Endometrium (tissue), 2 donors: Measurements from ENCODE around the gene USP32.
"Not testable (repeated sequence)": the region's sequence is repeated elsewhere in the genome, so short reads cannot be mapped to it uniquely, and the experiment has no call there.

Experiments
- FAIRE-seq: peaks from 2 replicates; lab custom pipeline; 2012; peaks lifted over from hg19 to GRCh38; lab: Jason Lieb, UNC
- donor health status: control.
- donor health status: control.

Gene USP32

GRCh38 chr17:60229188-60229802, 162.6 kb downstream of the USP32 start:
- no peak for FAIRE-seq

DNA sequence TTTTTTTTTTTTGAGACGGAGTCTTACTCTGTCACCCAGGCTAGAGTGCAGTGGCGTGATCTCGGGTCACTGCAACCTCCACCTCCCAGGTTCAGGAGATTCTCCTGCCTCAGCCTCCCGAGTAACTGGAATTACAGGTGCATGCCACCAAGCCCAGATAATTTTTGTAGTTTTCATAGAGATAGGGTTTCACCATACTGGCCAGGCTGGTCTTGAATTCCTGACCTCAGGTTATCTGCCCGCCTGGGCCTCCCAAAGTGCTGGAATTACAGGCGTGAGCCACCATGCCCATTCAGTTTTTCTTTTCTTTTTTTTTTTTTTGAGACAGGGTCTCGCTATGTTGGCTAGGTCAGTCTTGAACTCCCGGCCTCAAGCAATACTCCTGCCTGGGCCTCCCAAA, 164.7 kb downstream of the USP32 start:
- FAIRE-seq: not testable (repeated sequence)

DNA sequence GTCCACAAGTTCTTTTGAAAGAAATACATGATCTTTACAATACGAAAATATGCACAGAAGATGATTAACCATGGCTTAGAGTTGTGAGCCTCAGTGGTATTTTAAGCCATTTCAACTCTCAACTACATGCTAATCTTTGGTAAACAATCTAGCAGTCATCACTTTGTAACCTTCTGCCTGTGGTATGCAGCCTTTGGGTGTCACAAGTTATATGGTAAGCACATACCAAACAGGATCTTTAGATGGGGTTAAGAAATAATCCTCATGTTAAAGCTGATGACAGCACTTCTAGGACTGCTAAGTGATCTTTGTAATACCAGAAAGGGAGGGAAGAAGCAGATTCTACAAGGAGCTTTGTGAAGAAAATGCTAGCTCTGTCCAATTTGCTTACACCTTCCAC, 167.9 kb downstream of the USP32 start:
- FAIRE-seq: no peak

GRCh38 chr17:60223456-60223855, 168.5 kb downstream of the USP32 start:
- FAIRE-seq: no peak

GRCh38 chr17:60218774-60219173, 173.2 kb downstream of the USP32 start:
- FAIRE-seq: not testable (repeated sequence)

GRCh38 chr17:60215895-60216294, 176.0 kb downstream of the USP32 start:
- not testable (repeated sequence) for FAIRE-seq

DNA sequence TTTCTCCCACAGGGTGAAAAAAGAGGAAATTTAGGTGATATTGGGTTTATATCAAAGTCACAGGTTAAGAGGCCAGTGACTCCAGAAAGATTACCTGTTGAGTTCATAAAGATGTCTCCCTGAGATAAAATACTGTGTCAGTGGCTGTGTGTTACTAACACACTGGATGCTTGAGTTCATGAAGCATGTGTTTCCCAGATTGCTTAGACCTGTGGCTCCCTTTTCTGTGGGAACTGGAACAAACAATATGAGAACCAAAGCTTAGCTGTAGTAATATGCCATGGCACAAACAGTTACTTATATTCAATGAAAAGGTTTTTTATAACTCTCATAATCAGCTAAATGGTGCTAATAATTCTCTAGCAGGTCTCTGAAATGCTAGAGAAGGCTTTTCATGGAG, 180.7 kb downstream of the USP32 start:
- not testable (repeated sequence) for FAIRE-seq

GRCh38 chr17:60208302-60208701, 183.6 kb downstream of the USP32 start:
- FAIRE-seq: not testable (repeated sequence)

- not testable (repeated sequence) for FAIRE-seq
These were observed 186.2 kb downstream of the USP32 start for GRCh38 chr17:60205782-60206181.

- FAIRE-seq: not testable (repeated sequence)
These were observed 193.3 kb downstream of the USP32 start for GRCh38 chr17:60198630-60199029.

GRCh38 chr17:60194141-60194540, 197.8 kb downstream of the USP32 start:
- not testable (repeated sequence) for FAIRE-seq

- FAIRE-seq: no peak
These were observed 198.5 kb downstream of the USP32 start for GRCh38 chr17:60193482-60193881.

DNA sequence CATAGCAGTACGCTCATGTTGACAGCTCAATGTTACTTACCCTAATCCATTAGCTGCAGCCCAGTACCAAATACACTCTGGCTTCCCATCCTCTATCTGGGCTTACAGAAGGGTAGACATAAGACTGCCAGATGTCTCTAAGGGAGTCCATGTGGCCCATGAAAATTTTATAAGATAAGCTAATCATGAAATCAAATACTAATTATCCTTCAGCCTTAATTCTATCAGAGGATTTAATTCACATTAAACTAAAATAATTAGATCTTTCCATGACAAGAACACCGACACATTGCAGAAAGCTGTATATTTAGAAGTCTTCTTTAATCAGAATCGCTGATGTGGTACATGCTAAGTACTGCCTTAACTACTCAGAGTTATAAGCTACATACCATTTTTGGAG, 198.9 kb downstream of the USP32 start:
- FAIRE-seq: not testable (repeated sequence)

DNA sequence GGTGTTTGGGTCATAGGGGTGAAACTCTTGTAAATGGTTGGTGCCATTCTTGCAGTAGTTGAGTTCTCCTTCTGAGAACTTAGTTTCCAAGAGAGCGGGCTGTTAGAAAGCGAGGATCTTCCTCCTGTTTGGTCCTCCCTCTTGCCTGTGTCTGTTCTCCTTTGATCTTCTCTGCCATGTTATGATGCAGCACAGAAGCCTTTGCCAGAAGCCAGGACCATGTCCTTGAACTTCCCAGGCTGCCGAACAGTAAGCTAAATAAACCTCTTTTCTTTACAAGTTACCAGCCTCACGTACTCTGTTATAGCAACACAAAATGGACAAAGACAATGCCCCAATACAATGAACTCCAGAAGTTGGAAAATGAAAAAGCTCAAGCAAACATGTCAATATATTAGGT, 201.9 kb downstream of the USP32 start:
- FAIRE-seq: not testable (repeated sequence)

- no peak for FAIRE-seq
These were observed 203.2 kb downstream of the USP32 start for GRCh38 chr17:60188759-60189158.

DNA sequence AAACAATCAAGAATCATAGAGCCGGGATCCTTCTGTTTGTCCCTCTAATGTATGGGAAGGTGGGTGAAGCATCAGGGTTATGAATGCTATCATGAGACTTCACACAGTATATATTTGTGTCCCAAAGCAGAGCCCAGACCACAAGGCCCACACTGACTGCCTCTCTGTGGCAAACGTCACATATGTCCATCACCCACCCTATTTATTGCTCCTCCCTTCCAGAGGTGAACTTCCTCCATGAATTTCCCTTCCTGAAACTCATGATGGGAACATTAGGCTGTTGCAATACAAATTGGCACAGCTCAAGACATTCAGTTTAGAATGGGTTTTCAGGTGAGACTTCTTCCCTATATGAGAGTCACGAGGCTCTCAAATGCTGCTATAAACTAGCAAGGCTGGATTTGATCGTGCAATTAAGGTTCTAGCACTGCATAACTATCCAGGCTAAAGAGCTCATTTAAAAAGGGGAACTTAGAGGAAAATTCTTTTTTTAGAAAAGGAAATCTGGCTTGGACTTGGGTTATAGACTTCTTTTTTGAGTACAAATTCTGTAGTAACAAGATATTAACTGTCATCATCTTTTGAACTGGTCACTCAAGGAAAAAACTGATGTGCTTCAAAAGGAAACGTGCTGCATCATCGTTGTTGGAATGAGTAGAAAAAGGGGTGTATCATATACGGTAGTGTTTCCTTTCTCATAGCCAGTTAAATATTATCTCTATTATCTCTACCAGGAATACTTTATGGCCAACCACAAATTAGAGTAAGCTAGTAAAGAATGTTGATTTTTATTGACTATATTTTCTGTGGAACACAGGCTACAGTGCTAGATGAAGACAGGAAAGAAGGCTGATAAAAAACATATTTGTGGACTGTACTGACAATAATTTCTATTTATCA, 204.8 kb downstream of the USP32 start:
- not testable (repeated sequence) for FAIRE-seq

DNA sequence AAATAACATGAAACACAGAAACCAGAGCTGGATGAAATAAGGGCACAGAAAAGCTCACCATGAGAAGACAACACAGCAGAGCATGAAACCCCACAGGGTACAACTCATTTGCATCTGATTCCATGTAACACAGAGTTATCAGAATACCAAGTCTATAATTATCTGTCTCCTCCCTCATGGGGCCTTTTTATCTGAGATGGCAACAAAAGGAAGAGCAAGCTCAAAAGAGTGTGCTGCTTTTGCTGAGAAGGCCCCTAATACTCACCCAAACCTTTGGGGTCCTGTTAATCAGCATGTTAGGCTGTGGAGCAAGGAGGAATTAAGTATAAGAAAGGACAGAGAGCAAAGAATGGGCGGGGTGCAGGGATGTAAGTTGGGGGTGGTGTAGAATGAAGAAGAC, 205.6 kb downstream of the USP32 start:
- not testable (repeated sequence) for FAIRE-seq

- not testable (repeated sequence) for FAIRE-seq
These were observed 211.6 kb downstream of the USP32 start for GRCh38 chr17:60180380-60180779.

DNA sequence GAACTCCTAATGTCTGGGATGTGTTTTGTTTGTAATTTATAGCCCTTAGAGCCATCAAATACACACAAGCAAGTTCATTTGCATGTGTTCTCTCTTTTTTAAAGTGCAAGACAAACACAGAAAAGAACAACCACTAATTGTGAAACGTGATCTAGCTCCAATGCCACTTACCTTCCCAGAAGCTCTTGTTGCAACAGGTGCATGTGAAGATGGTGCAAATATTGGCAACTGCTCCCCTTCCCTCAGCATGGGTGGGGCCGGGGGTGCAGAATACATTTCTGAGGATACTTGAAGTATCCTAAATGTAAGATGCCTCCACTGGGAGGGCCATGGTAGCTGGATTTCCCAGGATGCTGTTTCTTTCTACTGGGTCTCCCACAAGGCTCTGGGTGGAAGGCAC, 213.8 kb downstream of the USP32 start:
- FAIRE-seq: not testable (repeated sequence)

GRCh38 chr17:60176763-60177162, 215.2 kb downstream of the USP32 start:
- not testable (repeated sequence) for FAIRE-seq

GRCh38 chr17:60174767-60175166, 217.2 kb downstream of the USP32 start:
- FAIRE-seq: not testable (repeated sequence)

GRCh38 chr17:60174035-60174434, 217.9 kb downstream of the USP32 start:
- no peak for FAIRE-seq

- no peak for FAIRE-seq
These were observed 218.6 kb downstream of the USP32 start for GRCh38 chr17:60173304-60173819.
